ENCODE results near the gene TNNI3K. TPM values are rescaled to one million over a fixed set of nuclear protein-coding genes. Genes with fewer than 3 reads are reported as not detected.

The TNNI3K gene
- total and polyA plus RNA-seq, 10 of the 15 experiments (the other 5 are each of a cell fraction or from before 2014, with no cell fraction given) = 0.14 to 1.6 (median 0.44) TPM; not detected in 4

DNA sequence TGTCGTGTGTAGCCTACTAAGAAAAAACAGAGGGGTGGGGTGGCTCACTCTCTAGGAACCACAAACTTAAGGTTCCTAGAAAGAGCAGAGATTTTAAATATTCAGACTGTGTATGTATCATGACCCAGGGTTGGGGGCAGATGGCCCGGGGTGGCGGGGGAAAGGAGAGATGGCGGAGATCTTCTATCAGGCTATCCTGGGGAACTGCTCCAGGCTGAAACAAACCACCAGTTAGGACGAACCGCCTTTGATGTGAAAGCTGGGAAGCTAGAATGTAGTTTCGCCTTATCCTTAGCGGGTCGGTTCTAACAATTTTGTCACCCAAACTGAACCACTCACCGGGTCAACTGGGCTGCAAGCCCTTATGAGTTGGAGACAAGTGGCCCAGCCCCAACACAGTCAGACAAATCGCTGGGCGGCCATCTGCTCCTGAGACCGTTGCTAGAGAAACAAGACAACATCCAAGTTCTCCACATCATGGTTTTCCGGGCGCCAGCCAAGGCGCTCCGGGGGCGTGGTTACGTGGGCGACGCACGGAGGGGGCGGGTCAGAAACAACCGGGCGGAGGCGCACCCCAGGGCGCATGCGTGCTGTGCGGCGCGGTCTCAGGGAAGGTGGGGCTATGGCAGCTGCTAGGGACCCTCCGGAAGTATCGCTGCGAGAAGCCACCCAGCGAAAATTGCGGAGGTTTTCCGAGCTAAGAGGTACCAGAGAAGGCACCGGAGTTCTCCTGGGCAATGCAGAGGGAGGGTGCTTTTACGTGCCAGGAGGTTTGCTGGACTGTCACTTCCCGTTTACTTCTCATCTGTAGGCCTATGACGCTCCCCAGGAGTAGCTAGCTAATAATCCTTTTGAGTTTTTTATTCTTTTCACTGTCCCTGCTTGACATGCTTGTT lies 37.3 kb upstream of the TNNI3K start, which contains the start of the genes FPGT and LRRIQ3:
Gene FPGT (plus strand): TSS at position 586 of the 896 bp plus-strand sequence. CDS start 37 bp downstream, at position 623.
Gene LRRIQ3 (minus strand): TSS at position 520 of the 896 bp plus-strand sequence. CDS start 14,492 bp downstream, outside the sequence.
- Histone ChIP-seq H3K9ac (ENCODE audit: control insufficient read depth, insufficient read depth, low read length) (peak within 1 kb of the TSS; percentile 73), H3K4me1 (ENCODE audit: control insufficient read depth, insufficient read depth, low read length) (0 out of 2 replicates have a peak, but pooled peaks cover 5% of the 10 kb centered on the region), H3K9me3 (replicated peaks; ENCODE audit: control insufficient read depth, insufficient read depth, low read length) (no peaks in the 10 kb centered on the region), H3K4me3 (peak within 1 kb of the TSS; percentile 82), H3K4me2 (ENCODE audit: control insufficient read depth, insufficient read depth) (peak within 1 kb of the TSS; percentile 88), H3K27ac (ENCODE audit: control insufficient read depth, insufficient read depth) (peak within 1 kb of the TSS; percentile 72), H3K27me3 (replicated peaks in 1 of 2; ENCODE audit: control insufficient read depth in 2 of 2, insufficient read depth in 2 of 2, low read length in 1 of 2) (no peaks in the 10 kb centered on the region), H4K20me1 (ENCODE audit: control insufficient read depth, insufficient read depth) (no peaks in the 10 kb centered on the region), H3K36me3 (ENCODE audit: control insufficient read depth in 2 of 2, insufficient read depth in 2 of 2, low read length in 1 of 2) (no peaks in the 10 kb centered on the region), H2AFZ (ENCODE audit: control insufficient read depth, low read depth, low read length) (peak within 1 kb of the TSS; percentile 100), H3K79me2 (ENCODE audit: control insufficient read depth, insufficient read depth, low read length) (no peaks in the 10 kb centered on the region)
- WGBS (ENCODE audit: insufficient coverage, insufficient replicate concordance, low lambda C conversion rate, missing lambda C conversion rate) = 2% methylated on average over 41 of the region's 41 CpGs
- peak; percentile 84 for DNase-seq (ENCODE audit: low read depth, low spot score)
- ATAC-seq = peak; percentile 96
- in situ Hi-C loops (cut with MboI) = loop anchor here (5.0 kb wide), 1 partner anchor 534 kb away; the partner anchor contains the start of genes CRYZ and TYW3
- SMC1A ChIA-PET (ENCODE audit: uncharacterized antibody, unreplicated experiment) = interaction anchor here (0.9 to 1.1 kb wide), 2 partner anchors 9 to 183 kb away, joined by 3 read pairs; no protein-coding TSS in a partner anchor
- FAIRE-seq = peak; percentile 99
- BruUV-seq (replicated peaks) = TSS peak; percentile 89
- intact Hi-C loops (cut with micrococcal nuclease; ENCODE audit: unreplicated experiment) = loop anchor here (5.0 to 10.0 kb wide), 2 partner anchors 494 to 537 kb away; partner anchors contain the start of genes CRYZ and TYW3
- CTCF ChIA-PET = interaction anchor here (1.2 to 1.3 kb wide), 3 partner anchors 9 to 536 kb away, joined by 3 to 5 read pairs (median 3); no protein-coding TSS in a partner anchor
- POLR2A ChIA-PET = no interaction called here
- RAD21 ChIA-PET (ENCODE audit: unreplicated experiment) = interaction anchor here (0.7 to 1.1 kb wide), 3 partner anchors 10 to 358 kb away, joined by 3 read pairs; no protein-coding TSS in a partner anchor
- no peak for TF ChIP-seq FOS (IDR thresholded peaks at IDR 0.05; ENCODE audit: borderline replicate concordance, extremely low read depth, insufficient read length)
- TF ChIP-seq FOXK2 (IDR thresholded peaks at IDR 0.05) = no peak
- TF ChIP-seq, protein P1, sequence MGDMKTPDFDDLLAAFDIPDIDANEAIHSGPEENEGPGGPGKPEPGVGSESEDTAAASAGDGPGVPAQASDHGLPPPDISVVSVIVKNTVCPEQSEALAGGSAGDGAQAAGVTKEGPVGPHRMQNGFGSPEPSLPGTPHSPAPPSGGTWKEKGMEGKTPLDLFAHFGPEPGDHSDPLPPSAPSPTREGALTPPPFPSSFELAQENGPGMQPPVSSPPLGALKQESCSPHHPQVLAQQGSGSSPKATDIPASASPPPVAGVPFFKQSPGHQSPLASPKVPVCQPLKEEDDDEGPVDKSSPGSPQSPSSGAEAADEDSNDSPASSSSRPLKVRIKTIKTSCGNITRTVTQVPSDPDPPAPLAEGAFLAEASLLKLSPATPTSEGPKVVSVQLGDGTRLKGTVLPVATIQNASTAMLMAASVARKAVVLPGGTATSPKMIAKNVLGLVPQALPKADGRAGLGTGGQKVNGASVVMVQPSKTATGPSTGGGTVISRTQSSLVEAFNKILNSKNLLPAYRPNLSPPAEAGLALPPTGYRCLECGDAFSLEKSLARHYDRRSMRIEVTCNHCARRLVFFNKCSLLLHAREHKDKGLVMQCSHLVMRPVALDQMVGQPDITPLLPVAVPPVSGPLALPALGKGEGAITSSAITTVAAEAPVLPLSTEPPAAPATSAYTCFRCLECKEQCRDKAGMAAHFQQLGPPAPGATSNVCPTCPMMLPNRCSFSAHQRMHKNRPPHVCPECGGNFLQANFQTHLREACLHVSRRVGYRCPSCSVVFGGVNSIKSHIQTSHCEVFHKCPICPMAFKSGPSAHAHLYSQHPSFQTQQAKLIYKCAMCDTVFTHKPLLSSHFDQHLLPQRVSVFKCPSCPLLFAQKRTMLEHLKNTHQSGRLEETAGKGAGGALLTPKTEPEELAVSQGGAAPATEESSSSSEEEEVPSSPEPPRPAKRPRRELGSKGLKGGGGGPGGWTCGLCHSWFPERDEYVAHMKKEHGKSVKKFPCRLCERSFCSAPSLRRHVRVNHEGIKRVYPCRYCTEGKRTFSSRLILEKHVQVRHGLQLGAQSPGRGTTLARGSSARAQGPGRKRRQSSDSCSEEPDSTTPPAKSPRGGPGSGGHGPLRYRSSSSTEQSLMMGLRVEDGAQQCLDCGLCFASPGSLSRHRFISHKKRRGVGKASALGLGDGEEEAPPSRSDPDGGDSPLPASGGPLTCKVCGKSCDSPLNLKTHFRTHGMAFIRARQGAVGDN (IDR thresholded peaks at IDR 0.05) = no peak; the same call in 1 of the 2 replicates
- TF ChIP-seq KLF5 (IDR thresholded peaks at IDR 0.05; ENCODE audit: partially characterized antibody) = peak; percentile 37
- no peak for TF ChIP-seq CBX3 (IDR thresholded peaks at IDR 0.05; ENCODE audit: borderline replicate concordance, low read depth)
- TF ChIP-seq CBFB (IDR thresholded peaks at IDR 0.05; ENCODE audit: low read depth) = 0 out of 2 replicates have a peak, but pooled peaks have one; percentile 32
- no peak for TF ChIP-seq LARP7 (IDR thresholded peaks at IDR 0.05)
- no peak for TF ChIP-seq BRCA1 (IDR thresholded peaks at IDR 0.05; ENCODE audit: low read depth, low read length)
- no peak for TF ChIP-seq ZNF384 (IDR thresholded peaks at IDR 0.05; ENCODE audit: borderline replicate concordance, low read depth, low read length)
- peak; percentile 47; the same call in 1 of the 2 replicates for TF ChIP-seq SPI1 (IDR thresholded peaks at IDR 0.05; ENCODE audit: borderline replicate concordance, insufficient read depth, low read depth, low read length)
- no peak for TF ChIP-seq IRF4 (IDR thresholded peaks at IDR 0.05; ENCODE audit: low read depth, low read length)
- peak; percentile 38; the same call in 1 of the 2 replicates for TF ChIP-seq RUNX3 (IDR thresholded peaks at IDR 0.05; ENCODE audit: low read length)
- TF ChIP-seq POLR2AphosphoS2 (IDR thresholded peaks at IDR 0.05; ENCODE audit: low read depth, low read length) = 0 out of 2 replicates have a peak, but pooled peaks have one; percentile 18
- no peak for TF ChIP-seq MYC (IDR thresholded peaks at IDR 0.05; ENCODE audit: insufficient read depth, insufficient read length, insufficient replicate concordance, low read length, severe bottlenecking)
- no peak for TF ChIP-seq ETV6 (conservative IDR thresholded peaks at IDR 0.05 in 1 of 2, IDR thresholded peaks at IDR 0.05 in 1 of 2; ENCODE audit: borderline replicate concordance in 1 of 2, low read depth in 1 of 2)
- TF ChIP-seq HDAC2 (IDR thresholded peaks at IDR 0.05) = no peak
- peak; percentile 89 for TF ChIP-seq POLR2A (IDR thresholded peaks at IDR 0.05; ENCODE audit: low read depth, low read length)
- TF ChIP-seq RB1 (IDR thresholded peaks at IDR 0.05; ENCODE audit: borderline replicate concordance) = 0 out of 2 replicates have a peak, but pooled peaks have one; percentile 48
- TF ChIP-seq BMI1 (IDR thresholded peaks at IDR 0.05; ENCODE audit: borderline replicate concordance) = peak; percentile 53; the same call in 1 of the 2 replicates
- TF ChIP-seq RBBP5 (conservative IDR thresholded peaks at IDR 0.05) = no peak
- TF ChIP-seq CREM (IDR thresholded peaks at IDR 0.05; ENCODE audit: low read depth) = 0 out of 2 replicates have a peak, but pooled peaks have one; percentile 23

Data from GM12878 (cell line).